Esophagus mucosa (tissue), 1 donor: ENCODE measurements around the gene CHST15. TPM values are rescaled to one million over a fixed set of nuclear protein-coding genes. Genes with fewer than 3 reads are reported as not detected.

Source experiments
- ATAC-seq: fragments of 200-7000 bp; cut with Tn5 transposase; one replicate; pipeline ENCODE4 v1.9.1; 2020
- total RNA-seq: library from RNA; stranded (reverse); gene quantifications from one replicate; pipeline ENCODE4 v1.2.4, GENCODE V29; 2023
- donor health status: DM: yes; HTN: yes; CAD: no.

The CHST15 gene
- total RNA-seq, 1 donor from 2014 or later: 6.1 TPM

DNA sequence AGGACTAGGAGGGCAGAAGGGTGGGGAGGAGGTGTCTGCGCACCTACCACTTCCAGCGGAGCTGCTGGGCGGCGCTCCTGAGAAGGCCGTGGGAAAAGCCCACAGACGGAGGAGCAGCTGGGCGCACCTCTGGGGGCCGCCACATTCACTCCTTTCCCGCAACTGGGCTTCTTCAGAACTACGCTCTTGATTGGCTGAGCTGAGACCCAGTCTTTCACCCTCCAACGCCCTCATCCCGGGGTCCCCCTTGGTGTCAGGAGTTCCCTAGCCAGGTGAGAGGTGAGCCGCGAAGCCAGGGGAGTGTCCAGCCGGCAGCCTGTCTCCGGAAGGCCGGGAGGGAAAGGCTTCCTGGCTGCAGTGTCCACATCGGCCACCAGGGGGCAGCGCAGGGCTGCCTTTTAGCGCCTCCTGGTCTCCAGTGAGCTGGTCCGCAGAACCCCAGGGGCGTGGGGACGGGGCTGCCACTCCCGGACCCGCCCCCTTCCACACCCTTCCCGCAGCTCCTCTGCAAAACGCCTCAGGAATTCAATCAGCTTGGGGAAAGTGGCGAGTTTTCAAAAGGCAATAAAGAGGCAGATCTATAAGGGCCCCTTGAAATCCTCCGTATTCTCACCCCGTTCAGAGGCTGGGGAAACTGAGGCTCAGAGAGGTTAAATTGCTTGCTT lies 98.8 kb downstream of the CHST15 start:
- ATAC-seq: peak; percentile 91

DNA sequence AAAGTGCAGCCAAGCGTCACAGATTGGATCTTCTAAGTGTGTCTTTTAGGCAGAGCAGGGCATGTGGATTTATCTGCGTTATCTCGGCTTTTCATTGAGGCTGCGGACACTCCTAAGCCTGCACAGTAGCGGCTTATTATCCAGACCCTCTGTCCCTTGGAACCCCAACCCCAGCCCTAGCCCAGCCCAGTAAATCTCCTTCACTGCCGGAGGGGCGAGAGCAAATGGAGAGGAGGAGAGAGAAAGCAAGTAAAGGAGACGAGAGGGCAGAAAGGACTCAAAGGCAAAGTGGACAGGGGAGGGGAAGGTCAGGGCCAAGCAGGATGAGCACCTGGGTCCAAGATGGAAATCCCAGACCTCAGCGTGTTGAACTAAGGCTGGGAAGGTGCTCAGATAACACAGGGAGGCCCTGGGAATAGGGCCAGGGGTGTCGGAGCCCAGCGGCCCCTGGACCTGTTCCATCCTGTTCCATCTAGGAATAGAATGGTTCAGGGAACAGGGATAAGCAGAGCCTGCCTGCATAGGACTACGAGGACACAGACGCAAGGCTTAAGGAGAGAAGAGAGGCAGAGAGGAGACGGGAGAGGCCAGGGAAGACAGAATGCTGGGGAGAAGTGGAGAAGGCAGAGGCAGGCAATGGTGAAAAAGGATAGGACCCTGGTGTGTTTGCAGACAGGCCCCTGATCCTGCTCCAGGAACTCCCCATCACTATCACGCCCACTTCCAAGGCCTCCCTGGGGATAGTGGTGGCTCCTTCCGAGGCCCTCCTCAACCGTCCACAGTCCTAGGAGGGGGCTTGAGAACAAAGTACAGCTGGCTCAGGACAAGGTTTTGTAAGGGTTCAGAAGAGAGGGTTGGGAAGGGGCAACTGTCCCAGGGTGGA lies 99.6 kb downstream of the CHST15 start:
- no peak for ATAC-seq

DNA sequence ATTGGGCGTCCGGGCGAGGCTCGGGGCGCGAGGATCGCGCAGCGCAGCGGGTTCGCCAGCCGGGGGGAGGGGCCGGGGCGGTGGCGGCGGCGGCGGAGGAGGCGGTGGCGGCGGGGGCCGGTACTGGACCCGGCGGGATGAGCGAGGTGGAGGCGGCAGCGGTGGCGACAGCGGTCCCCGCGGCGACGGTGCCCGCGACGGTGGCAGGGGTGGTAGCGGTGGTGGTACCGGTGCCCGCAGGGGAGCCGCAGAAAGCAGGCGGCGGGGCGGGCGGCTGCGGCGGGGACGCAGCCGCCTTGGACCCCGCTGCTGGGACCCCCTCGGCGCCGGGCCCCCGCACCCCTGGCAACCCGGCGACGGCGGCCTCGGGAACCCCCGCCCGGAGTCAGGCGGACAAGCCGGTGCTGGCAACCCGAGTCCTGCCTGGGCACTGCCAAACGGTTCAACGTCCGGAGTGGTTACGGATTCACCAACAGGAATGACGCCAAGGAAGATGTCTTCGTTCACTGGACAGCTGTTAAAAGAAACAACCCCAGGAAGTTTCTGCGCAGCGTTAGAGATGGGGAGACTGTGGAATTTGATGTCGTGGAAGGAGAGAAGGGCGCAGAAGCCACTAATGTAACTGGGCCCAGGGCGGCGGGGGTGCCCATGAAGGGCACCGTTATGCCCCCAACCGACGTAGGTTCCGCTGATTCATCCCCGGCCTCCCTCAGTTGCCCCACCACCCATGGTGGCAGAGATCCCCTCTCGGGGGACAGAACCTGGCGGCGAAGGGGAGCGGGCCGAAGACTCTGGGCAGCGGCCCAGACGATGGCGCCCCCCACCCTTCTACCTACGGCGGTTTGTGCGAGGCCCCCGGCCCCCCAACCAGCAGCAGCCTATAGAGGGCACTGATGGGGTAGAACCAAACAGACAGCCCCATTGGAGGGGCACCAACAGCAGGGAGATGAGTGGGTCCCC lies 101.5 kb downstream of the CHST15 start:
- ATAC-seq: no peak

DNA sequence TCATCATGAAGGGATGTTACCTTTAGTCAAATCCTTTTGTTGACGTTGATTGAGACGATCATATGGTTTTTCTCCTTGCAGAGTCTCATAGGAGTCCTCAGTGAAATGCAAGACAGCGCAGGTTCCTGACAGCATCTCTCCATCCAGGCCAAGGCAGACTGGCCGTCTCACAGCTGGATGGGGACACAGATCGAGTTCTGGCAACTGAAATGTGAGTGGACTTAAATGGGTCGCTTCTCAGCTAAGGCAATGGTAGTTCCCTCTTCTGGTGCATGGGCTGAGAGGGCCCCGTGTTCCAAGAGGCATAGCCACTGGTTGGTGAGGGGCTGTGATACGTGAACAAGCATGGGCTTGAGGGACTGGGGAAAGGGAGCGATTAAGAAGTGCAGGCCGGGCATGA lies 102.5 kb downstream of the CHST15 start:
- ATAC-seq: no peak

DNA sequence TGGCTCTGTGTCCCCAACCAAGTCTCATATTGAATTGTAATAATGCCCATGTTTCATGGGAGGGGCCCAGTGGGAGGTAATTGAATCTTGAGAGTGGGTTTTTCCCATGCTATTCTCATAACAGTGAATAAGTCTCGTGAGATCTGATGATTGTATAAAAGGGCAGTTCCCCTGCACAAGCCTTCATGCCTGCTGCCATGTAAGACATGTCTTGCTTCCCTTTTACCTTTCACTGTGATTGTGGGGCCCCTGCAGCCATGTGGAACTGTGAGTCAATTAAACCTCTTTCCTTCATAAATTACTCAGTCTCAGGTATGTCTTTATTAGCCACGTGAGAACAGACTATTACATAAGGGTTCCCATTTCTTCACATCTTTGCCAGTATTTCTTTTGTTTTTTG lies 104.7 kb downstream of the CHST15 start:
- ATAC-seq: no peak

DNA sequence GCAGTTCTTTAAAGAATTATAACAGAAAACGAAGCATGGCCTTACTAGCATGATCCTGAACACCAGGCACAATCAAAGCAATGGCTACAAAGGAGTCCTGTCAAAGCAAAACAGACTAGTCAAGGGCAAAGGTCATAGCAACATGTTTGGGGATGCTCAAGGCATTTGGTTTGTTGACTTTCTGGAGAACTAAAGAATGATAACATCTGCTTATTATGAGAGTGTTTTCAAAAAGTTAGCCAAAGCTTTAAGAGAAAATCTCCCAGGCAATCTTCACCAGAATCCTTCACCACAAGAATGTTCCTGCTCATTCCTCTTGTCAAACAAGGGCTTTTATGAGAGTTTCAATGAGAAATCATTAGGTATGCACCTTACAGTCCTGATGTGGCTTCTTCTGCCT lies 106.7 kb downstream of the CHST15 start:
- ATAC-seq: no peak

DNA sequence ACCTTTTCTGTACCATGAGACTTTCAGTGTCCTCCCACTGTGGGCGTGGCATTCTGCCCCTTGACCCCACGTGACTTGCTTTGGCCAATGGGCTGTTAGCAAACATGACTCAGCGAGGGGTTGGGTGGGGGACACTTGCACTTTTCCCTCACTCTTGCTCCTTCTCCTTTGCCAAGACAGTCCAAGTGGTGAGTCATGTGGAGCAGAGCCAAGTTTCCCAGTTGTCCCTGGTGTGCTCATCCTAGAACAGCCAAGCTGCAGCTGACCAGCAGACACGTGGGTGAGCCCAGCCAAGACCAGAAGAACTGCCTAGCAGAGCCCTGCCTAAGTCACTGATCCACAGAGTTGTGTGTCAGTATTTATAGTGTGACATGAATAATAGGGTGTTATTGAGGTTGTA lies 119.0 kb downstream of the CHST15 start:
- ATAC-seq: no peak

DNA sequence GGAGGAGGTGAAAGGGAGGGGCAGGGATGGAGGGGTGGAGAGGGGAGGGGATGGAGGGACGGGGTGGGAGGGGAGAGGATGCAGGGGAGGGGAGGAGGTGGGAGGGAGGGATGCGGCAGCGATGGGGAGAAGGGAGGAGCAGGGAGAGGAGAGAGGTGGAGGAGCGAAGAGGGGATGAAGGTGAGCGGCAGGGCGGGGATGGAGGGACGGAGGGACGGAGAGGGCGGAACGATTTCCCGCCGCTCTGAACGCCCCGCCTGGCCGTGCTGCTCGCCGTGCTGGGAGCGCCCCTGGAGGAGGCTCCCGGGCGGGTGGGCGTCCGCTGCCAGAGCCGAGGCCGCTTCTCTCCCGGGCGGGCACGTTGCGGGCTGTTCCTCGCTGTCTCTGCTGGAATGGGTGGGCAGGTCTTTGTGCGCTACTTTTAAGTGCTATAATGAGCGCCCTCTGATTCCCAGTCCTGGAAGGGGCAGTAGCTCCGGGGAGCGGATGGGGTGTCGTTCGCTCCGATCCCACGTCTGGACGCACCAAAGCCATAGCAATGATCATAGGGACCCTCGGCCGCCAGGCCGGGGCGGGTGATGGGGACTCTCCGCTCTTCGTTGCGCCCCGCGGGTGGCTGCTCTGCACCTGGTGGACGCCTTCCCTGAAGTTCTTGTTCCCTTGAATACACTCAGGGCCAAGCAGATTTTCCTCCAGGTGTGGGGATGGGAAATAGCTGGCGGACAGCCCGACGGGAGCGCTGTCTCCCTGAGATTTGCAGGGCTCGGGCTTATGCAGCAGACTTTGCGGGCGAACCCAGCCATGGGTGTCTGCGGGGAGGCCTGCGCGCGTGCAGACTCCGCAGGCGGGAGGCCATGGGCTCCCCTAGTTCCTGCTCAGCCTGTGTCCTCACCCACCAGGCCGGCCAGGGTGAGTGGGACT lies 120.7 kb downstream of the CHST15 start:
- no peak for ATAC-seq

DNA sequence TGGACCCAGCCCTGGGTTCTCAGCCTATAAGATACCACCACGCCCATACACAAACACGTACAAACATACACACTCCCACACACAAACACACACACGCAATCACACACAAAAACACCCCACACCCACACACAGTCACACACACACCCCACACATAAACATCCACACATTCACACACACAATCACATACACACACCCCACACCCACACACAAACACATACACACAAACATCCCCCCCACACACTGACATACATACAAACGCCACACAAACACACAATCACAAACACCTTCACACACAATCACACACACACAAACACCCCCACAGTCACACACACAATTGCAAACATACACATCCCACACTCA lies 122.5 kb downstream of the CHST15 start:
- no peak for ATAC-seq

DNA sequence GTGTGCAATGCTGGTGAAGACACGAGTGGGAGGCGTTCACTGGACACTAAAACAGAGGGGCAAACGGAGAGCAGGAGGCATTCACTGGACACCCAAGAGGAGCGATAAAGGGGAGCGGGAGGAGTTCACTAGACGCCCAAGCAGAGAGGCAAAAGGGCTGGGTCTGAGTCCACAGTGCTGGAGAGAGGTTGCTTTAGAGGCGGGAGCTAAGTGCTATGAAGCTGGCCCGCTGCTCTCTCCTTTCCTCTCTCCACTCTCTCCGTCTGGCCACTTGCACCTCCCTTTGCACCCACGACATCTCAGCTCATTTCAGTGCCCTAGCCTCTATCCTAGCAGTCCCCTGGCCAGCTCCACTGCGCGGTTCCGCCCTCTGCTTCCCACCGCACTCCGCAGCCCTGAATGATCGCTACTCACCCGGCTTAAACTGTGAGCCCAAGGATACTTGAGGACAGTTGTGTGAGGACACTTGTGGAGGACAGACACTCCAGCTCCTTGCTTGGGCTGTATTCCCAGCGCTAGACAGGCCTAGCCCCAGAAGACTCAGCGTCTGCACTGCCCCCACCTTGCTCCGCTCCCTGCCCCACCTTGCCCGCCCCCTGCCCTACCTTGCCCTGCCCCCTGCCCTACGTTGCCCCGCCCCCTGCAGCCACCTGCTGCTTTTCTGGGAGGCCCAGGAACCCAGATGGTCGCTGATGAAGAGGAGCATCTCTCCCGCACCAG lies 123.0 kb downstream of the CHST15 start:
- ATAC-seq: no peak

DNA sequence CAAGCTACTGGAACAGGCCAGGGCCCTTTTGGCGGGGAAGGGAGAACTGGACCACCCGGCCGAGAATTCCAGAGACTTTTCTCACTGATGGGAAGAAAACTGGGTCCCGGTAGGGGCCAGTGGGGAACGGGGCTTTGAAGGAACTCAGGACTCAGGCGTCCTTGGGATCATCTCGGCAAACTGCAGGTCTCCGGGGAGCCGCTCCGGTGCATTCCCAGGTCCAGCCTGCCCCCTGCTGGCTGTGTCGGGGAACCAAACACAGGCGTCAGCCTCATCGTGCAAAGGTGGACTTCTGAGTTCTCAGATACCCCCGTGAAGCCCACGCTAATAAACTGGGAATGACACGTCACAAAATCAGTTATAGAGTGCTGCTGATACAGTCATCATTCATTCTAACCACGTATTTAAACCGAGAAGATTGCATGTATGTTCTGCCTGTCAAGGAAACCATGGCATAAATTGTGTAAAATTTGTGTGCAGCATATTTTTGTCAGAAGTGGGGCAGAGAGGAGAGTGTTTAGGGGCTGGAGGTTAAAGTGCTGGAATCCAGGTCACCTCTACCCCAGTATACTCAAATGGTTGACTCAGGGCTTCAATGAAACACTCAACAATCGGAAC lies 125.7 kb downstream of the CHST15 start:
- peak; percentile 78 for ATAC-seq

DNA sequence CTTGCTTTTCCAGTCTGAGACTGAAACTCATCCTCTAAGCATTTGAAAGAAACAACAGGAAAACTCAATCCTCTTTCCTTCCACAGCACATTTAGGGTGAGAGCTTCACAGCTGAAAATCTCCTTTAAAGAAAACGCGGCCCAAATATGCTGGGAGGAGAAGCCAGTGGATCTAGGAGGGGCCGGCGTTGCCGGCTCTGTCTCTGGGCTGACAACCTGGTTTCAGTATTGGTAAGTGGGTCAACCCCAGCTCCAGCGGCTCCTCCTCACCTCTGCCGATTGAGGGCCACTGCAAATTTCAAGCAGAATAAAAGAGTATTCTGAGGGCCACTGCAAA lies 126.5 kb downstream of the CHST15 start:
- no peak for ATAC-seq

DNA sequence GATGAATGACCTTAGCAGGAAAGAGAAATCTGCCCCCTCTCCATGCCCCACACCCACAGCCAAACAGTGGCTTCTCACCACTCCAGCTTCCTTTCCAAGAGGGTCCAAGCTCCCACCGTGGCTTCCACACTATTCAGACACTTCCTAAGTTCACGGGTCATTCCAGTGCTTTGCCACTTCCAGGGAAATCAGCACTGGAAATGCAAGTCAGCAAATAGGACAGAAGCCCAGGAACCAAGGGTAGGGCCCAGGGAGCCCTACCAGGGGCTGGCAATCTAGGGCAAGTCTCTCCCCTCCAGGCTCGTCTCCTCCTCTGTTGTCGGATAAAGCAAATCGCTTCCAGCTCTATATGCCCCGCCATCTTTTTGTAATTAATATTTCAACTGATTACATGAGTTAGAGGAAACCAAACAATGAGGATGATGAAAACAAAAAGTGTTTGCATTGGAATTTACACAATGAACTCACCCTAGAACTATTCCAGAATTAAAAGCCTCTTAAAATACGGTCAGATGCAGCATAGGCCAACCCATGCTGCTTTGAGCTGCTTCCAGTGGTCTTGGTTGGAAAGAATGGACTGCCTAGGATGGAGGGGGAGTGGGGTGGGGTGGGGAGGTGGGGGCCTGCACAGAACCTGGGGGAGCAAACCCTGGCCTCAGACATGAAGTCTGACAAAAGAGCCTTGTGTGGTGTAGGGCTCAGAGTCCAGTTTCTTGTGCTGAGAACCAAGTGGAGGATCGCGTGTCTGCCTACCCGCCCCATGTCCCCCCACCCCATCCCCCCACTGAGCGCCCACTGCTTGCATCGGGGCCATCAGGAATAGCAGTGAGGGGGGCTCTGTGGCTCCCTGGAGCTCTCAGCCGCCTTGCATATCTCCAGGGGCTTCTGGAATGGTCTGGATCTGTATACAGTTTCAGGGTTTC lies 127.2 kb downstream of the CHST15 start:
- no peak for ATAC-seq

DNA sequence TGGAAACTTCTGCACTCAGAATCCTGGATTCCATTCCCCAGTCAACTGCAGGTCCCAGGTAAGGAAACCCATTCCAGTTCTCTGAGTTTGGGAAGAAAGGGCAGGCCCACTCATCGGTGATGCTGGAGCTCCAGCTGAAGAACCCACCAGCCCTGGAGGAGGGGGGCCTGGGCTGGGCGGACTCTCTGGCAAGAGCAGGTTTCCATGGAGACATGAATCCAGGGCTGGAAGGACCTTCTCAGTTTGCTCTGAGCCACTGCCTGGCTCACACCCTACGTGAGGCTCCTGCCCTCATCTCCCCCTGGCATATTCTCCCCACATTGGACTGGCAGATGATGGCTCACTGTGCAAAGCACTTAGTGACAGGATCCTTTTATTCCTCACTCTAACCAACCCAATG lies 128.4 kb downstream of the CHST15 start:
- ATAC-seq: no peak

DNA sequence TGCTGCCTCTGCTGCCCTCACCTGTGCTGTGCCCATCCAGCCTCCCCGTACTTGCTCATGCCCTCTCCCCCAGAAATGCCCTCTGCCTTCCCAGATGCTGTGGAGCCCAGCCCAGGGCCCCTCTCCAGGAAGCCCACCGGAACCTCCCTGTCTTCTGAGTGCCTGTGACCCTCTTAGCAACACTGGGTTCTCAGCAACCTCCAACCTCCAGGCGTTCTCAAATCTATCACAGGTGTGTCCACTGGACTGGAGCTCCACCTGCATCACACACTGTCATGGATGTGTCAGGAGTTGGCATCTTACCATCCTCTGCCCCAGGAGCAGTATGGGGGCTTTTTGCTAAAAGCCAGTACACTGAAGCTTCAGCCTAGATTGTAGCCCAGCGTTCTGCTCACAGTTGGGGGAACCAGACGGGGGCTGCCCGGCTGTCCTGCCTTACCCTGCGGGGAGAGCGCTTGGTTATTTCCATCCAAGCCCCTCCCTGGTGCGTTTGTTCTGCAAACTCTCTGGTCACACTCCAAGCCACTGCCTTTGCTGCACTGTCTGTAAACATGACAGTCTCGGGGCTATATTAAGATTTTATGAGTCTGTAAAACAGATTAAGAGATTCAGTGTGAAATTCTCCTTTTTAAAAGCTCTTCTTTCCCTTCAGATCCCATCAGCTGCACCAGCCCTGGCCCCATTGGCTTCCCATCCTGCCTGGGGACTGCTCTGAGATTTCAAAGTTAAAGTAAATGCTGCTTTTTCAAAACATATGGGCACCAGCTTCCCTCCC lies 130.5 kb downstream of the CHST15 start:
- ATAC-seq: no peak

DNA sequence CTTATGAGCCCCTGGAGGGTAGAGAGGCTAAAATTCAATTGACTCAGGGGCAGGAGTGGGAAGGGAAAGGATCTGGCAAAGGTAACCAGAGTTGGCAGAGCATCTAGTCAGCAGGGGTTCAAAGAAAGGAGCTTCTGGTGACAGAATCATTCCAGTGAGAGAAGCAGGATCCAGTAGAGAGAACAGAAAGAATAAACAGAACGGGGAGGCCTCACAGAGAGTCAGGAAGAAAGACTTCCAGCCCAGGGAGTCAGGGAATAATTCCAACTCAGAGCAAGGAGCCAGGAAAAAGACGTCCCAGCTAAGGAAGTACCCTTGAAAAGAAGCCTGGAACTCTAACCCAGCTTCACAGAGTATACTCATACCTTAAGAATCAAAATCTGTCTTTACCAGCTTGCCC lies 135.2 kb downstream of the CHST15 start:
- ATAC-seq: no peak
